Pancreas (tissue), 10 donors: ENCODE data around the gene MGMT. TPM values are rescaled to one million over a fixed set of nuclear protein-coding genes. Genes with fewer than 3 reads are reported as not detected.

Source experiments
- ATAC-seq, 4 donors: fragments of 200-7000 bp; cut with Tn5 transposase; one replicate each; pipeline versions ENCODE4 v1.8.0 to v1.9.1; 2020; ENCODE audit warnings: mild to moderate bottlenecking in 4 of 4, moderate library complexity in 4 of 4
- DNase-seq, 6 donors: peaks; one replicate each; pipeline ENCODE4 v3.0.0-alpha.2; 2020
- FAIRE-seq: peaks from 2 replicates; lab custom pipeline; 2012; peaks lifted over from hg19 to GRCh38; lab: Jason Lieb, UNC
- H3K27ac ChIP-seq, 4 donors: fragments of 200-600 bp; sonication (generic); 1 replicate in 3 of 4; 2 replicates in 1 of 4; pipeline versions ENCODE4 v1.5.0 to v1.8.0; 2020
- H3K27me3 ChIP-seq, 4 donors: fragments of 200-600 bp; one replicate each; pipeline ENCODE4 v1.8.0; 2021
- H3K36me3 ChIP-seq, 3 donors: fragments of 200-600 bp; sonication (generic) in 1 of 3; one replicate each; pipeline versions ENCODE4 v1.5.0 to v1.8.0; 2020 to 2021
- H3K4me1 ChIP-seq, 3 donors: fragments of 200-600 bp; one replicate each; pipeline ENCODE4 v1.8.0; 2021
- H3K4me3 ChIP-seq, 4 donors: fragments of 200-600 bp; sonication (generic) in 2 of 4; one replicate each; pipeline versions ENCODE4 v1.5.0 to v1.8.0; 2020 to 2021
- H3K9me3 ChIP-seq, 4 donors: fragments of 200-600 bp; one replicate each; pipeline ENCODE4 v1.8.0; 2021
- WGBS, 2 donors: extraction: QIAGEN DNeasy Blood & Tissue Kit; methylation state at CpG; one replicate each; pipeline ENCODE4 v1.1.7; 2013; 5-methylcytosine and 5-hydroxymethylcytosine counted together
- intact Hi-C, 3 donors: fragments of 100-400 bp; cut with DNase I; formaldehyde crosslinking; loops; one replicate each; pipeline versions ENCODE4 v1.11.1 to v1.14.2; 2022
- polyA plus RNA-seq, 2 donors: library from polyadenylated mRNA; stranded (reverse); fragments of 200-250 nt; gene quantifications; one replicate each; pipeline ENCODE4 v1.2.3, GENCODE V29; 2013
- total RNA-seq, 6 donors: library from RNA; stranded (reverse); fragmentation: NEBNext Ultra II Directional in 4 of 6; extraction: Animal tissue kit (Norgen Biotek cat#: 25700) in 4 of 6; gene quantifications; one replicate each; pipeline versions ENCODE4 v1.2.1 to v1.2.4, GENCODE V29; 2021 to 2023
- TF ChIP-seq, protein P1 (sequence below), 4 donors: fragments of 200-600 bp; sonication (generic) in 3 of 4; IDR thresholded peaks; one replicate each; pipeline versions ENCODE4 v1.5.0 to v1.8.0; 2021; ENCODE audit warnings: antibody characterized with exemption in 4 of 4
- donor health status: healthy with polysubstance abuse.
- donor health status: DM: no; HTN: no; CAD: no; lungs with moderate emphysema.
- donor health status: DM: no; HTN: no; CAD: no.
- donor health status: control.
- donor health status: control.
- donor health status: Bipolar disorder and iron deficiency.
- donor health status: DM: yes; HTN: yes; CAD: no.
- donor health status: DM: no; HTN: no; CAD: no.
- donor health status: DM: no; HTN: no; CAD: no.
- donor health status: DM: yes; HTN: yes; CAD: no.

Gene MGMT
- total and polyA plus RNA-seq, 8 donors: 9.1 to 18.6 (median 12.0) TPM

DNA sequence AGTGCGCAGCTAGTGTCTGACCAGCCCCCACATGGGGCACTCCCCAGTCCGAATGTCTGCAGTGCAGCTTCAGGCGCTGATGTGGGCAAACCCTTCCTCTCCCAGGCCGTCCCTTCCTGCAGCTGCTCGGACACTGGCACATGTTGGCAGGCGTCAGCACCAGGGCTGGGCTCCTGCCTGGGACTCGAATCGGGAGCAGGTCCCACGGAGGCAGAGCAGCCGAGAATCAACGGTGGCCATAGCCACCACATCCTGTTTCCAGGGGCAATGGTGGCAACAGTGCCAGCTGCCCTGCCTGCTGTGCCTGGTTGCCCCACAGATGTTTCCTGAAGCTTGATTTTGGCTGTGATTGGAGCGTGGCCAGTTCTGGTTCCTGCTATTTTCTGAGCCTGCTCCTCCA, 65.8 kb downstream of the MGMT start:
- peak overlapping the region in 1 of 4 donors; percentile 28 for H3K27ac ChIP-seq
- TF ChIP-seq, protein P1, sequence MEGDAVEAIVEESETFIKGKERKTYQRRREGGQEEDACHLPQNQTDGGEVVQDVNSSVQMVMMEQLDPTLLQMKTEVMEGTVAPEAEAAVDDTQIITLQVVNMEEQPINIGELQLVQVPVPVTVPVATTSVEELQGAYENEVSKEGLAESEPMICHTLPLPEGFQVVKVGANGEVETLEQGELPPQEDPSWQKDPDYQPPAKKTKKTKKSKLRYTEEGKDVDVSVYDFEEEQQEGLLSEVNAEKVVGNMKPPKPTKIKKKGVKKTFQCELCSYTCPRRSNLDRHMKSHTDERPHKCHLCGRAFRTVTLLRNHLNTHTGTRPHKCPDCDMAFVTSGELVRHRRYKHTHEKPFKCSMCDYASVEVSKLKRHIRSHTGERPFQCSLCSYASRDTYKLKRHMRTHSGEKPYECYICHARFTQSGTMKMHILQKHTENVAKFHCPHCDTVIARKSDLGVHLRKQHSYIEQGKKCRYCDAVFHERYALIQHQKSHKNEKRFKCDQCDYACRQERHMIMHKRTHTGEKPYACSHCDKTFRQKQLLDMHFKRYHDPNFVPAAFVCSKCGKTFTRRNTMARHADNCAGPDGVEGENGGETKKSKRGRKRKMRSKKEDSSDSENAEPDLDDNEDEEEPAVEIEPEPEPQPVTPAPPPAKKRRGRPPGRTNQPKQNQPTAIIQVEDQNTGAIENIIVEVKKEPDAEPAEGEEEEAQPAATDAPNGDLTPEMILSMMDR (IDR thresholded peaks at IDR 0.05): no peak
- no peak overlapping the region for H3K4me3 ChIP-seq
- intact Hi-C loops: no loop called here
- ATAC-seq (no peak), DNase-seq (peak in 1 of 6 donors; percentile 65), FAIRE-seq (no peak)
- H3K36me3 ChIP-seq: no peaks in the 10 kb centered on the region
- no peaks in the 10 kb centered on the region for H3K9me3 ChIP-seq
- 87 to 89% methylated on average over 12 of the region's 12 CpGs for WGBS, 2 donors
- H3K27me3 ChIP-seq: no peaks in the 10 kb centered on the region
- H3K4me1 ChIP-seq: no peaks in the 10 kb centered on the region

DNA sequence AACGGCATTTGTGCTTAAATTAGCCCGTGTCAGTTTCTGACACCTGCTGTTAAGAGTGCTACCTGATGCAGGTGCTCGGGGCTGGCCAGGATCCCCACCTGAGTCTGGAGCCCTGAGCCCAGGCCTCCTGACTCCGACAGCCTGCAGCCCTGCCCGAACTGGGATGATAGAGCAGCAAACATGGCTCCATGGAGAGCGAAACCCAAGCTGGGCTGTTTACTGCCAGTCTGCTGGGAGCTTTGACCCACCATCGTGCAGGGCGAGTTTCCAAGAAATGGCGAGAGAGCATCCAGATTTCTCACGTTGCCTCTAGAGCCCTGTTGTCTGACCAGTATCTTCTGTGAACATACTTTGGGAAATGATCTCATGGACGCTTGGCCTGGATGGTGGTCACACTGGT, 66.2 kb downstream of the MGMT start:
- H3K4me3 ChIP-seq: no peak overlapping the region
- no peak for FAIRE-seq
- intact Hi-C loops: no loop called here
- 90% methylated on average over 11 of the region's 11 CpGs for WGBS, 2 donors
- H3K4me1 ChIP-seq: no peaks in the 10 kb centered on the region
- H3K27ac ChIP-seq: no peak overlapping the region
- H3K27me3 ChIP-seq: no peaks in the 10 kb centered on the region
- TF ChIP-seq, protein P1 (IDR thresholded peaks at IDR 0.05): no peak
- peak in 1 of 6 donors; percentile 30 for DNase-seq
- H3K36me3 ChIP-seq: no peaks in the 10 kb centered on the region
- no peaks in the 10 kb centered on the region for H3K9me3 ChIP-seq
- ATAC-seq: no peak

DNA sequence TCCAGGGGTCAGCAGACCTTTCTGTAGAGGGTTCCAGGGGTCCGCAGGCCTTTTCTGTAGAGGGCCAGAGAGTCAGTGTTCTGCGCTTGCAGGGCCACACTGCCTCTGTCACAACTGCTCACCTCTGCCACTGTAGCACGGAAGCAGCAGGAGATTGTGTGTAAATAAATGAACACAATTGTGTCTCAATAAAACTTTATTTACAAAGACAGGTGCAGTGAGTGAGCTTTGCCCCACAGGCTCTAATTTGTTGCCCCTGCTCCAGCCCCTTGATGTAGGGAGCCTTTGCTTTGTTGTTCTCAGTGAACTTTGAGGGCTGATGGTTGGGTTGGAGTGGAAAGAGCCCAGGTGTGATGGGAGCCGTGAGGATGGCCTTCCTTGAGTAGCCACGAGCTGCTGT, 67.8 kb downstream of the MGMT start:
- DNase-seq (no peak), FAIRE-seq (no peak), ATAC-seq (no peak)
- Histone ChIP-seq H3K27ac (no peak overlapping the region), H3K4me1 (no peaks in the 10 kb centered on the region), H3K36me3 (no peaks in the 10 kb centered on the region), H3K4me3 (no peak overlapping the region), H3K9me3 (no peaks in the 10 kb centered on the region), H3K27me3 (no peaks in the 10 kb centered on the region)
- 84 to 96% methylated on average over 5 of the region's 5 CpGs for WGBS, 2 donors
- TF ChIP-seq, protein P1 (IDR thresholded peaks at IDR 0.05): no peak
- intact Hi-C loops: no loop called here

DNA sequence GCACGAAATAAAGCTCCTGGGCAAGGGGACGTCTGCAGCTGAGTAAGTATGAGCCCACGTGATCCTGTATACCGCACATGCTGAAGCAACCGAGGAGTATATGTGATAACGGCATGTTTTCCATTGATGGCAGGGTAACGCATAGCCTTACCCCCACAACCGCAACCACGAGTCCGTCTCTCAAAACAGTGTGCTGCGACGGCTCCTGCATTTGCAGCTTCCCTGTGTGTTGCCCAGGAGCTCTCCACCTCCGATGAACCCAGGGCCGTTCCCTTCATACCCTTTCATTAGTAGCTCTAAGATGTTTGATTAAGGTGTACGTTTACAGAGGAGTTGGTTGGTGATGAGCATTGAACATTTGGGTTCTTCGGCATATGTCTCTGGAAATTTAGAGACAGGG, 69.3 kb downstream of the MGMT start:
- no peak overlapping the region for H3K4me3 ChIP-seq
- DNase-seq (peak in 1 of 6 donors; percentile 15), ATAC-seq (no peak), FAIRE-seq (no peak)
- H3K27ac ChIP-seq: no peak overlapping the region
- H3K4me1 ChIP-seq: no peaks in the 10 kb centered on the region
- H3K9me3 ChIP-seq: no peaks in the 10 kb centered on the region
- TF ChIP-seq, protein P1 (IDR thresholded peaks at IDR 0.05): no peak
- WGBS, 2 donors: 94 to 96% methylated on average over 16 of the region's 16 CpGs
- no peaks in the 10 kb centered on the region for H3K36me3 ChIP-seq
- no peaks in the 10 kb centered on the region for H3K27me3 ChIP-seq
- intact Hi-C loops: no loop called here

DNA sequence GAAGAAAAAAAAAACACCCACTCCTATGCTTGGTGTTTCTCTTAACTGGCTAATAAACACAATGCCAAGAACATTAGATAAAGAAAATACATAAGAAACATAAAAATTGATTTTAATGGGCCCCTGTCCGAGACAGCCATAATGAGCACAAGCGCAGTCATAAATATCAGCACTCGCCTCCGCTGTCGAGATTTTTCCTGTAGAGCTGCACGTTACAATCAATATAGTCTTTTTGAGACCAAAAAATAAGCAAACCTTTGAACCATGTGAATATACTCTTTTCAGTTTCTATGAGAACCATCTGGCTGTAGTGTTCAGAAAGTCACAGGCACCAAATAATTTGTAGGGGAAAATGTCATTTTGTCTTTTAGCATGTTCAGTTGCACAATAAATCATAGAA, 70.1 kb downstream of the MGMT start:
- TF ChIP-seq, protein P1 (IDR thresholded peaks at IDR 0.05): no peak
- intact Hi-C loops: no loop called here
- no peaks in the 10 kb centered on the region for H3K27me3 ChIP-seq
- no peak overlapping the region for H3K4me3 ChIP-seq
- no peak for ATAC-seq
- DNase-seq: no peak
- 86 to 95% methylated on average over 6 of the region's 6 CpGs for WGBS, 2 donors
- no peak overlapping the region for H3K27ac ChIP-seq
- no peaks in the 10 kb centered on the region for H3K4me1 ChIP-seq
- no peaks in the 10 kb centered on the region for H3K36me3 ChIP-seq
- no peaks in the 10 kb centered on the region for H3K9me3 ChIP-seq
- no peak for FAIRE-seq
